ENCODE measurements around the gene CYB5R4. TPM values are rescaled to one million over a fixed set of nuclear protein-coding genes. Genes with fewer than 3 reads are reported as not detected.

The CYB5R4 gene, protein sequence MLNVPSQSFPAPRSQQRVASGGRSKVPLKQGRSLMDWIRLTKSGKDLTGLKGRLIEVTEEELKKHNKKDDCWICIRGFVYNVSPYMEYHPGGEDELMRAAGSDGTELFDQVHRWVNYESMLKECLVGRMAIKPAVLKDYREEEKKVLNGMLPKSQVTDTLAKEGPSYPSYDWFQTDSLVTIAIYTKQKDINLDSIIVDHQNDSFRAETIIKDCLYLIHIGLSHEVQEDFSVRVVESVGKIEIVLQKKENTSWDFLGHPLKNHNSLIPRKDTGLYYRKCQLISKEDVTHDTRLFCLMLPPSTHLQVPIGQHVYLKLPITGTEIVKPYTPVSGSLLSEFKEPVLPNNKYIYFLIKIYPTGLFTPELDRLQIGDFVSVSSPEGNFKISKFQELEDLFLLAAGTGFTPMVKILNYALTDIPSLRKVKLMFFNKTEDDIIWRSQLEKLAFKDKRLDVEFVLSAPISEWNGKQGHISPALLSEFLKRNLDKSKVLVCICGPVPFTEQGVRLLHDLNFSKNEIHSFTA
- total RNA-seq, result 5.9 and 7.6 TPM in 2 replicates

DNA sequence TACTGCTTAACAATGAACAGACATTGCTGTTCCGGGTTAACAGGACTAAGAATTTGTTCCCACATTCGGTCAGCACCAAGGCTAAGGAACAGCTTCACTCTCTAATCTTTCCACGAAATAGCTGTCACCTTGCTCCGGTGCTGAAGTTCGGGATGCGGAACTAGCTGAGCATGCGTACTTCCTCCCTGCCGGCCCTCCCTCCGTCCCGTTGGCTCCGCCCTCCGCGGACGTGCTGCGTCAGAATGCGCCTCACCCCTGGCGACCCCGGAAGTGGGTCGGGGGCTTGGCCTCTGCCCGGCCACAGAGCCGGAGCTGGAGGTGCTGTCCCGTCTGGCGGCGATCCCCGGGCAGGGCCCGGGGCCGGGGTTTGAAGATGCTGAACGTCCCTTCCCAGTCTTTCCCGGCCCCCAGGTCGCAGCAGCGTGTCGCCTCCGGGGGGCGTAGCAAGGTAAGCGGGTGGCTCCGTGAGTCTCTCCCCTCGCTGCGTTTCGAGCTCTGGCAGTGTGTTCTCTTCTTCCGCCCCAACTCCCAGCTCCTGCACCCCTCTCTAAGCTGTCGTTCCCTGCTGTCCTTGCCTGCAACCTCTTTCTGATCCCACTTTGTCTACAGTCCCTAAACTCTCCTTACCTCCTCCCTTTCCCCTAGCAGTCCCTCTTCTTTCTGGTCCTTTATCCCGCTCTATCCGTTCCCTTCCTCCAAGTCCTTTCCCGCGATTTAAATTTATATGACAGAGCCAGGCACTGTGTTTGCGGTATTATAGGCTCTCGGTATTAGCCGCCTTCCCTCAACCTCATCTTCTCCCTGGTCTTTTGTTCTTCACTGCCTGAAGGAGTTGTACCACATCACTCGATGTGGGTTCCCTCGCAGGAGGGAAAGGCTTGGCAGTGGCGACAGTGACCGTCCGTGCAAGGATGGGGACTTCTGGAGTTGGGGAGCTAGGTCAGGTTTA, at the start of gene CYB5R4:
Gene CYB5R4 (plus strand): TSS at position 280 of the 949 bp plus-strand sequence. CDS start 94 bp downstream, at position 374.

GRCh38 chr6:83853178-83854000, 6.1 kb upstream of the CYB5R4 start, which contains the start of gene RIPPLY2:
TSS of gene RIPPLY2 (plus strand) at chr6:83853360. CDS start at chr6:83853417, 57 bp downstream.

Other genes with a start within 250 kb of the CYB5R4 start
- 0.33 and 0.57 TPM in 2 replicates for gene SNAP91, start 150.6 kb upstream of the CYB5R4 start, total RNA-seq
- not detected in 2 replicates for gene RIPPLY2, start 6.3 kb upstream of the CYB5R4 start, total RNA-seq
- 3.6 and 3.8 TPM in 2 replicates for gene MRAP2, start 174.1 kb downstream of the CYB5R4 start, total RNA-seq

Measured in vein endothelial cell (primary cell).